NCI-H187 (cell line): ENCODE results near the gene NUDT13.
"Not testable (repeated sequence)": the region's sequence is repeated elsewhere in the genome, so short reads cannot be mapped to it uniquely, and the experiment has no call there.

ENCODE experiments used
- DNase-seq, 2 experiments: peaks; one replicate each; lab custom pipeline; 2025; lab: John Stamatoyannopoulos, UW

NUDT13 gene

GRCh38 chr10:73099141-73099540 lies 11.1 kb upstream of the NUDT13 start:
- DNase-seq: no peak

GRCh38 chr10:73106301-73106700 lies 4.0 kb upstream of the NUDT13 start:
- no peak for DNase-seq

- not testable (repeated sequence) for DNase-seq
Measured at GRCh38 chr10:73109248-73109652, 1.0 kb upstream of the NUDT13 start.

- not testable (repeated sequence) for DNase-seq
Measured at GRCh38 chr10:73112032-73112431, 1.8 kb downstream of the NUDT13 start.

GRCh38 chr10:73113551-73113950 lies 3.3 kb downstream of the NUDT13 start:
- no peak for DNase-seq

GRCh38 chr10:73116017-73116416 lies 5.8 kb downstream of the NUDT13 start:
- no peak for DNase-seq

- DNase-seq: no peak
Measured at GRCh38 chr10:73117976-73118743, 7.9 kb downstream of the NUDT13 start.

GRCh38 chr10:73119457-73119856 lies 9.2 kb downstream of the NUDT13 start:
- no peak for DNase-seq

GRCh38 chr10:73119952-73120351 lies 9.7 kb downstream of the NUDT13 start:
- DNase-seq: no peak

- no peak for DNase-seq
Measured at GRCh38 chr10:73126343-73126742, 16.1 kb downstream of the NUDT13 start.

GRCh38 chr10:73131301-73131700 lies 21.0 kb downstream of the NUDT13 start:
- no peak for DNase-seq

GRCh38 chr10:73131913-73132686 lies 21.8 kb downstream of the NUDT13 start:
- no peak for DNase-seq

GRCh38 chr10:73134727-73135126 lies 24.5 kb downstream of the NUDT13 start:
- DNase-seq: no peak

GRCh38 chr10:73136627-73137026 lies 26.4 kb downstream of the NUDT13 start:
- DNase-seq: no peak

- no peak for DNase-seq
Measured at GRCh38 chr10:73139251-73139650, 29.0 kb downstream of the NUDT13 start.

- DNase-seq: no peak
Measured at GRCh38 chr10:73141603-73142002, 31.3 kb downstream of the NUDT13 start.

GRCh38 chr10:73150633-73151413 lies 40.6 kb downstream of the NUDT13 start:
- DNase-seq: not testable (repeated sequence)

- DNase-seq: no peak
Measured at GRCh38 chr10:73152009-73152408, 41.8 kb downstream of the NUDT13 start.

- no peak for DNase-seq
Measured at GRCh38 chr10:73156054-73156453, 45.8 kb downstream of the NUDT13 start.

- no peak for DNase-seq
Measured at GRCh38 chr10:73159038-73159648, 48.9 kb downstream of the NUDT13 start.

GRCh38 chr10:73161079-73161478 lies 50.8 kb downstream of the NUDT13 start:
- no peak for DNase-seq

- no peak for DNase-seq
Measured at GRCh38 chr10:73161662-73162061, 51.4 kb downstream of the NUDT13 start.
